Body of pancreas (tissue), 4 donors: Measurements from ENCODE around the gene CCND3. TPM values are rescaled to one million over a fixed set of nuclear protein-coding genes. Genes with fewer than 3 reads are reported as not detected.

Experiments used
- ATAC-seq: fragments of 150-250 bp; one replicate; pipeline ENCODE4 v1.9.1; 2016
- DNase-seq, 4 donors: peaks; one replicate each; pipeline ENCODE4 v3.0.0-alpha.2; 2019
- H3K27ac ChIP-seq, 4 donors: fragments of 200-600 bp; sonication (generic); 1 replicate in 3 of 4; 2 replicates in 1 of 4; pipeline versions ENCODE4 v1.5.1 to v1.6.1; 2016 to 2019; ENCODE audit warnings: mild to moderate bottlenecking in 1 of 4, mixed read lengths in 1 of 4, moderate library complexity in 1 of 4
- H3K27me3 ChIP-seq, 2 donors: fragments of 200-600 bp; sonication (generic); one replicate each; pipeline ENCODE4 v1.6.0; 2016; ENCODE audit warnings: mild to moderate bottlenecking in 1 of 2
- H3K36me3 ChIP-seq, 2 donors: fragments of 200-600 bp; sonication (generic); replicated peaks in 1 of 2; 2 replicates each; pipeline ENCODE4 v1.5.1; 2016; ENCODE audit warnings: low read depth in 2 of 2; ENCODE audit not compliant: insufficient read depth in 1 of 2
- H3K4me1 ChIP-seq: fragments of 200-600 bp; sonication (generic); one replicate; pipeline ENCODE4 v1.6.0; 2016
- H3K4me3 ChIP-seq, 2 donors: fragments of 200-600 bp; sonication (generic); 1 replicate in 1 of 2; 2 replicates in 1 of 2; pipeline ENCODE4 v1.5.1; 2016 to 2019
- H3K9me3 ChIP-seq, 3 donors: fragments of 200-600 bp; sonication (generic); 1 replicate in 2 of 3; 2 replicates in 1 of 3; pipeline ENCODE4 v1.5.1; 2016
- CTCF ChIP-seq, 7 experiments: fragments of 450-650 bp in 4 of 7; fragments of 200-600 bp in 3 of 7; sonication (generic) in 3 of 7; IDR thresholded peaks; one replicate each; pipeline ENCODE4 v1.5.1; 2016 to 2019; ENCODE audit warnings: antibody characterized with exemption in 7 of 7
- POLR2A ChIP-seq, 3 donors: fragments of 450-650 bp; IDR thresholded peaks; one replicate each; pipeline ENCODE4 v1.6.1; 2016; ENCODE audit warnings: antibody characterized with exemption in 3 of 3, mild to moderate bottlenecking in 2 of 3
- WGBS, 2 donors: methylation state at CpG; one replicate each; pipeline ENCODE4 v1.1.5; 2017; 5-methylcytosine and 5-hydroxymethylcytosine counted together
- intact Hi-C: fragments of 100-400 bp; cut with DNase I; formaldehyde crosslinking; loops from one replicate; pipeline ENCODE4 v1.15.1; 2023
- total RNA-seq, 2 donors: library from RNA; depleted of rRNA; stranded (reverse); fragments of >200 nt; gene quantifications; one replicate each; pipeline ENCODE4 v1.1.0, GENCODE V29; 2016

Gene CCND3
- total RNA-seq, 2 donors from 2014 or later = 73.2 to 91.0 TPM

- Histone ChIP-seq H3K4me1 (no peaks in the 10 kb centered on the region), H3K9me3 (no peaks in the 10 kb centered on the region), H3K36me3 (no peaks in the 10 kb centered on the region), H3K27ac (no peak overlapping the region), H3K4me3 (no peak overlapping the region), H3K27me3 (no peaks in the 10 kb centered on the region)
- 73 to 75% methylated on average over 2 of the region's 2 CpGs for WGBS, 2 donors
- intact Hi-C loops = no loop called here
- DNase-seq = no peak
- ATAC-seq = no peak
- no peak for TF ChIP-seq CTCF (IDR thresholded peaks at IDR 0.05)
- no peak for TF ChIP-seq POLR2A (IDR thresholded peaks at IDR 0.05)
Measured at GRCh38 chr6:41964201-41964887, 22.7 kb upstream of the CCND3 start.

- no peak overlapping the region for H3K4me3 ChIP-seq
- H3K9me3 ChIP-seq = no peaks in the 10 kb centered on the region
- intact Hi-C loops = no loop called here
- H3K27ac ChIP-seq = no peak overlapping the region
- no peaks in the 10 kb centered on the region for H3K4me1 ChIP-seq
- ATAC-seq = no peak
- WGBS, 2 donors = 40 to 42% methylated on average over 1 of the region's 1 CpG
- DNase-seq = no peak
- H3K36me3 ChIP-seq = no peaks in the 10 kb centered on the region
- no peak for TF ChIP-seq CTCF (IDR thresholded peaks at IDR 0.05)
- TF ChIP-seq POLR2A (IDR thresholded peaks at IDR 0.05) = no peak
- H3K27me3 ChIP-seq = no peaks in the 10 kb centered on the region
Measured at GRCh38 chr6:41963371-41963770, 21.8 kb upstream of the CCND3 start.

GRCh38 chr6:41960028-41960427 is 18.4 kb upstream of the CCND3 start:
- DNase-seq (no peak), ATAC-seq (no peak)
- no peak for TF ChIP-seq POLR2A (IDR thresholded peaks at IDR 0.05)
- TF ChIP-seq CTCF (IDR thresholded peaks at IDR 0.05) = no peak
- intact Hi-C loops = no loop called here
- Histone ChIP-seq H3K9me3 (no peaks in the 10 kb centered on the region), H3K4me3 (no peak overlapping the region), H3K27me3 (no peaks in the 10 kb centered on the region), H3K4me1 (no peaks in the 10 kb centered on the region), H3K27ac (no peak overlapping the region), H3K36me3 (no peaks in the 10 kb centered on the region)
- 92 to 98% methylated on average over 4 of the region's 4 CpGs for WGBS, 2 donors

GRCh38 chr6:41958022-41958856 is 16.6 kb upstream of the CCND3 start:
- ATAC-seq (no peak), DNase-seq (no peak)
- Histone ChIP-seq H3K27ac (no peak overlapping the region), H3K4me3 (no peak overlapping the region), H3K36me3 (no peaks in the 10 kb centered on the region), H3K9me3 (no peaks in the 10 kb centered on the region), H3K4me1 (no peaks in the 10 kb centered on the region), H3K27me3 (no peaks in the 10 kb centered on the region)
- intact Hi-C loops = no loop called here
- WGBS, 2 donors = 85 to 90% methylated on average over 6 of the region's 6 CpGs
- no peak for TF ChIP-seq POLR2A (IDR thresholded peaks at IDR 0.05)
- no peak for TF ChIP-seq CTCF (IDR thresholded peaks at IDR 0.05)
